HG03139 (cell line): ENCODE data around the gene SFT2D3.

Source experiments
- ATAC-seq: cut with Tn5 transposase; IDR thresholded peaks from one replicate; pipeline ENCODE4 v1.9.1; 2021; ENCODE audit not compliant: unreplicated experiment

SFT2D3 gene

GRCh38 chr2:127705391-127706065, 4.2 kb downstream of the SFT2D3 start:
- no peak for ATAC-seq

GRCh38 chr2:127706215-127706990, 5.1 kb downstream of the SFT2D3 start:
- ATAC-seq = no peak

- ATAC-seq = no peak
Observed at GRCh38 chr2:127707890-127708648, 6.8 kb downstream of the SFT2D3 start.

GRCh38 chr2:127709336-127709735, 8.0 kb downstream of the SFT2D3 start:
- ATAC-seq = no peak

GRCh38 chr2:127712999-127713398, 11.7 kb downstream of the SFT2D3 start:
- no peak for ATAC-seq

- ATAC-seq = no peak
Observed at GRCh38 chr2:127713562-127713961, 12.3 kb downstream of the SFT2D3 start.

GRCh38 chr2:127715778-127716449, 14.6 kb downstream of the SFT2D3 start:
- no peak for ATAC-seq

GRCh38 chr2:127718271-127718670, 17.0 kb downstream of the SFT2D3 start:
- no peak for ATAC-seq

GRCh38 chr2:127719301-127720218, 18.3 kb downstream of the SFT2D3 start:
- no peak for ATAC-seq

- ATAC-seq = no peak
Observed at GRCh38 chr2:127721311-127721977, 20.1 kb downstream of the SFT2D3 start.

GRCh38 chr2:127721978-127722355, 20.7 kb downstream of the SFT2D3 start:
- ATAC-seq = no peak

GRCh38 chr2:127722807-127723206, 21.5 kb downstream of the SFT2D3 start:
- no peak for ATAC-seq

GRCh38 chr2:127726158-127726880, 25.0 kb downstream of the SFT2D3 start:
- no peak for ATAC-seq

- ATAC-seq = no peak
Observed at GRCh38 chr2:127733113-127733815, 32.0 kb downstream of the SFT2D3 start.

GRCh38 chr2:127733816-127734537, 32.7 kb downstream of the SFT2D3 start:
- ATAC-seq = no peak

GRCh38 chr2:127735044-127735443, 33.7 kb downstream of the SFT2D3 start:
- ATAC-seq = no peak

- ATAC-seq = peak; percentile 55
Observed at GRCh38 chr2:127735537-127736399, 34.5 kb downstream of the SFT2D3 start.
